GM19193 (cell line): Measurements from ENCODE around the gene NEURL1B.

Experiments used
- POLR2A ChIP-seq: IDR thresholded peaks from 4 replicates; pipeline ENCODE4 v1.6.1; 2011; ENCODE audit not compliant: insufficient read depth, insufficient read length; ENCODE audit errors: extremely low read depth

The NEURL1B gene

GRCh38 chr5:172624083-172624995 lies 16.7 kb upstream of the NEURL1B start:
- no peak for TF ChIP-seq POLR2A

DNA sequence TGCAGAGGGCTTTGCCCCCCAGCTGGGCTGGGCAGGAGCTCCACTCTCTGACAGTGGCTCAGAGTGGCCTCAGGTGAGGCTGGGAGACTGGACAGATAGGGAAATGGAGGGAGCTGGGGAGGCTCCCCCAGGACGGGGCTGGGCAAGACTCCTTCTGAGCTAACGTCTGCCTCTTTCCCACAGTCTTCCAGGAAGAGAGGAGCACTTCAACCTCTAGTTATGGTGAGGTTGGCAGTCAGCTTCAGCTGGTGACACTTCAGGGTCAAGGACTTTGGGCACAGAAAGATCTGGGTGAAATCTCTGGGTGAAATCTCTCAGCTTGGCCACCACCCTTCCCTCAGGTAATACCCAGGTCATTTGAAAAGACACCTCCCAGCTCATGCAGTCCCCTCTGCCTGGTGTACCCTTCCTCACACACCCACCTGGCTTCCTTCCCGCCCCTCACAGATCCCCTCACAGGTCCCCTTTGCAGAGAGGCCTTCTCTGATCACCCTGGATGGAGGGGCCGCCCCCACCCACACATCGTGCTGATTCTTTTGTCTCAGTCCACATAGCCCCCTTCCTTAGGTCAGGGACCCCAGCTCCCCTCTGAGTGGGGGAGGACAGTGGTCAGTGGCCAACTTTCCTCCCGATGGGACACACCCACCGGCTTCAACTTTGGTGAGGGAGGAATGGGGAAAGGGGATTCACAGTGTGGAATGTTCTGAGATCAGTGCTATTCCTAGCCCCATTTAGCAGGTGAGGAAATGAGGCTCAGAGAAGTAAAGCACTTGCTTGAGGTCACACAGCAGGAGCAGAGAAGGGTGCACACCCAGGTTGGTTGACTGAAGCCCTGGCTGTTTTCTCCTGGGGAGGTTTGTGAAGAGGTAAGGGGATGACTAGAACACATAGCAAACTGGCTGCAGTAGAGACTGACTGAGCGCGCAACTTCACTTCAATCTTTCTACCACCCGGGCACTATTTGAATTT lies 15.8 kb upstream of the NEURL1B start:
- no peak for TF ChIP-seq POLR2A

GRCh38 chr5:172626031-172626581 lies 15.0 kb upstream of the NEURL1B start:
- no peak for TF ChIP-seq POLR2A

GRCh38 chr5:172630082-172630481 lies 11.0 kb upstream of the NEURL1B start:
- no peak for TF ChIP-seq POLR2A

DNA sequence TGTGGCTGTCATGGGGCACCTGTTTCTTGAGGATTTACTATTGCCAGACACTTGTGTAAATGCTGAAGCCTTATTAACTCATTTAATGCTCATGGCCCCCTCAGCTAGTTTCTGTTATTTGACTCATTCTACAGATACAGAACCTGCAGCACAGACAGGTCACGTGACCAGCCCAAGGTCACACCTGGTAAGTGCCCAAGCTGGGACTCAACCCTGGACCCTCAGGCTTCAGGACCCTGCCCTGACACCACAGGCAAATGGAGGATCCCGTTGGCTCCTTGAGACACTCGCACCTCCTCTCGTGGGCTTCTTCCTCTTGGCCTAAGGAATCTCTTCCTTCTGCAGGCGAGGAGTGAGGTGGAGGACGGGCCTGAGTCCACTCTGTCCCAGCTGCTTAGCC lies 10.6 kb upstream of the NEURL1B start:
- TF ChIP-seq POLR2A: no peak

DNA sequence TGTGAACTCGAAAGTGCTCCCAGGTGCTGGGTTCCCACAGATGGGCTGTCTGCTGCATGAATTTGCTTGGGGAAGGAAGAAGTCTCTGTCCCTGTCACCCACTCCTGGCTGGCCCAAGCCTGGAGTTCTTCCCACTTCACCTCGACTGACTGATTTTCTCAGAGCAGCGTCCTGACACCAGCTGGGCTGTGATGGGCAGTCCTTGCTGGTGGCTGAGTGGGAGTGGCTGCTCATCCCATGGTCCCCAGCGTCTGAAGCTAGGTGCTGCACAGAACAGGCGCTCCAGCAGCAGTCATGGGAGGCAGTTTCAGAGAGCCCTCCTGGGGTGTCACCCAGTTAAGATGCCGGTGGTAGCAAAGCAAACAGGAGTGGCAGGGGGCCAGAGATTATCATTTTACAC lies 10.1 kb upstream of the NEURL1B start:
- TF ChIP-seq POLR2A: no peak

GRCh38 chr5:172632346-172633092 lies 8.5 kb upstream of the NEURL1B start:
- no peak for TF ChIP-seq POLR2A

GRCh38 chr5:172633403-172633970 lies 7.6 kb upstream of the NEURL1B start:
- no peak for TF ChIP-seq POLR2A

- TF ChIP-seq POLR2A: no peak
Measured at GRCh38 chr5:172634106-172634899, 6.8 kb upstream of the NEURL1B start.

DNA sequence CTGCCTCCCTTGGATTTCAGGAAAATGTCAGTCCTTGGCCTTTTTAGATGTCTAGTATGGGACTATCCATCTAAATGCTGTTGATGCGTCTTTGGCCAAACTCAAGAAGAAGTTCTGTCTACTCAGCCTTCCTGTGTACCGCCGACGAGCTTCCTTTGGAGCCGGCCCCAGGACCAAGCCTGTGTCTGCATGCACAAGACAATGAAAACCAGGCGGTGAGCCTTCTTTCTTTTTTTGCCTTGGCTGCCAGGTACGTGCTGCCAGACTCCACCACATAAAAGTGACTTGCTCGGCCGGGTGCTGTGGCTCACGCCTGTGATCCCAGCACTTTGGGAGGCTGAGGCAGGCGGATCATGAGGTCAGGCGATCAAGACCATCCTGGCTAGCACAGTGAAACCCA lies 6.0 kb upstream of the NEURL1B start:
- no peak for TF ChIP-seq POLR2A

DNA sequence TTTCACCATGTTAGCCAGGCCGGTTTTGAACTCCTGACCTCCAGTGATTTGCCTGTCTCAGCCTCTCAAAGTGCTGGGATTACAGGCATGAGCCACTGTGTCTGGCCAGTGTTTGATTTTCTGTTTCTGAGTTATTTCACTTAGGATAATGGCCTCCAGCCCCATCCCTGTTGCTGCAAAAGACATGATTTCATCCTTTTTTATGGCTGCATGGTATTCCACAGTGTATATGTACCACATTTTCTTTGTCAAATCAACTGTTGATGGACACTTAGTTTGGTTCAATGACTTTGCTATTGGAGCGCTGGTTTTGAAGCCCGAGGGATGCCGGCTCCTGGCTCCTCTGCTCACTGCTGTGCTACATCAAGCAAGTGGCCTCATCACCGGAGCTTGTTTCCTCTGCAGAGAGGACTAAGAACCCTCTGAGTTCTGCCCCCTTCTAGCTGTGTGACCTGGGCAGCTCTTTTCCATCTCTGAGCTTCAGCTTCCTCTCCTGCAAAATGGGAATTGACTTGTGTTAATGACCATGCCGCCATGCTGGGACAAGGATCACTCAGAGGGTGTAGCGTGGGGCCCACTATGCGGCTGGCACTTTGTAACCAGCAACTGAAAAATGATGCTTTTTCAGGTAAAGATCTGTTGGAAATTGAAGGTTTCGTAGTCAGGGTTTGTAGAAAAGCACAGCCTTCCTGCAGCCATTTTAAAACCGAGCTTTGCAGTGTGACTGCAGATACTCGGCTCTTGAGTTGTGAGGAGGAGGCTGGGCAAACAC lies 4.6 kb upstream of the NEURL1B start:
- TF ChIP-seq POLR2A: no peak

DNA sequence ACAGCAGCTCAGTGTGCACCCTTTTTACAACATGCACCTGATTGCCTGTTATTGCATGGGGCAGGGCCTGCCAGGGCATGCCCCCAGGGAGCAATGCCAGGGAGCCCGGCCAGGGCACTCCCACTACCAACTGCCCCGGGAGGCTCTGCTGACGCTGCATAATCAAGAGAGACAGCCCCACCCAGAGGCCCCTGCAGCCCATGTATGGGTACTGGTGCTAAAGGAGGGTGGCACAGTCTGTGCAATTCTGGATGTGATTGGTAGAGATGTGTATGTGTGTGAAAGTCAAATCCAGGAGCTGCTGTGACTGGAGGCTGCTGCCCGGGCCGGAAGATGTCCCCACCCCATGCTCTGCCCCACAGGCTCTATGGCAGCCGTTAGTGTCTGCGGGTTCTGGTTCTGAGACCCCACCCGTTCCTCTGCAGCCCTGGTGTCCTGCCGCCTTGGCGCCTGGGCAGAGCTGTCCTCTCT lies 3.9 kb upstream of the NEURL1B start:
- no peak for TF ChIP-seq POLR2A
